ENCODE results near the gene ASH1L. TPM values are rescaled to one million over a fixed set of nuclear protein-coding genes. Genes with fewer than 3 reads are reported as not detected.
"Not testable (repeated sequence)": the region's sequence is repeated elsewhere in the genome, so short reads cannot be mapped to it uniquely, and the experiment has no call there.

Gene ASH1L
- total RNA-seq, 4 donors from 2014 or later, result 55.6 to 81.3 (median 75.0) TPM

- Histone ChIP-seq H3K9me3 (no peaks in the 10 kb centered on the region), H3K27ac (no peak overlapping the region), H3K4me3 (no peak overlapping the region), H3K27me3 (no peaks in the 10 kb centered on the region), H3K4me1 (peaks cover 0 to 4% (median 0%) of the 10 kb centered on the region in 3 donors), H3K36me3 (no peaks in the 10 kb centered on the region)
- WGBS, 2 donors (ENCODE audit: low coverage in 1 of 2), result 80 to 98% methylated on average over 1 to 4 of the region's 4 CpGs
- no peak for ATAC-seq
- TF ChIP-seq EP300 (IDR thresholded peaks at IDR 0.05) (no peak), CTCF (IDR thresholded peaks at IDR 0.05) (no peak), POLR2A (IDR thresholded peaks at IDR 0.05) (no peak), POLR2AphosphoS5 (IDR thresholded peaks at IDR 0.05) (no peak)
These were observed 75.1 kb downstream of the ASH1L start for GRCh38 chr1:155487541-155487940.

GRCh38 chr1:155486952-155487351 is 75.7 kb downstream of the ASH1L start:
- not testable (repeated sequence) for ATAC-seq, H3K4me3 ChIP-seq, H3K4me1 ChIP-seq, H3K36me3 ChIP-seq, H3K27me3 ChIP-seq, H3K9me3 ChIP-seq, H3K27ac ChIP-seq
- WGBS, 2 donors (ENCODE audit: low coverage in 1 of 2), result 85 to 100% methylated on average over 1 to 6 of the region's 6 CpGs

DNA sequence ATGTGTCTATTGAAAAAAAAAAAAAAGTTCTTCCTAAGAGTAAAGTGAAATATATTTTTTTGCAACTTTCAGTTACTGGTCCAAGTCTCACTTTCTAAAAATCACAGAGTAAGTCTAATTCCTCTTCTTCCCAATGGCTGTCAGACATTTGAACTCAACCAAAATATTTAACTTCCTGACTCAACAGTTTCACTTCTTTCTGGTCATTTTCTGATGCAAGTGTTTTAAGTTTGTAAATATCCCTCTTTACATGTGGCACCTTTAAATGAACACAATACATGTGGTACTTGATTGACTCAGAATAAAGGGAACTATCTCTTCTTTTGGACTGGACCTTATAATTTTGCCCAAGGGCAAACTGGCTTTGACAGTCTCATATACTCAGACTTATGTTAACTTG is 76.7 kb downstream of the ASH1L start:
- TF ChIP-seq POLR2AphosphoS5 (IDR thresholded peaks at IDR 0.05), result no peak
- no peak for TF ChIP-seq CTCF (IDR thresholded peaks at IDR 0.05)
- TF ChIP-seq EP300 (IDR thresholded peaks at IDR 0.05), result no peak
- TF ChIP-seq POLR2A (IDR thresholded peaks at IDR 0.05), result no peak
- Histone ChIP-seq H3K4me1 (peaks cover 0 to 15% (median 6%) of the 10 kb centered on the region in 3 donors), H3K4me3 (no peak overlapping the region), H3K36me3 (peaks cover 0 to 11% of the 10 kb centered on the region in 2 donors), H3K9me3 (no peaks in the 10 kb centered on the region), H3K27me3 (no peaks in the 10 kb centered on the region), H3K27ac (no peak overlapping the region)
- no peak for ATAC-seq

- Histone ChIP-seq H3K9me3 (no peaks in the 10 kb centered on the region), H3K36me3 (peaks cover 0 to 18% of the 10 kb centered on the region in 2 donors), H3K27ac (no peak overlapping the region), H3K4me1 (peaks cover 0 to 15% (median 6%) of the 10 kb centered on the region in 3 donors), H3K4me3 (no peak overlapping the region), H3K27me3 (no peaks in the 10 kb centered on the region)
- WGBS, 2 donors (ENCODE audit: low coverage in 1 of 2), result 94 to 95% methylated on average over 4 of the region's 4 CpGs
- TF ChIP-seq POLR2AphosphoS5 (IDR thresholded peaks at IDR 0.05) (no peak), POLR2A (IDR thresholded peaks at IDR 0.05) (no peak), EP300 (IDR thresholded peaks at IDR 0.05) (no peak)
- no peak for ATAC-seq
These were observed 77.4 kb downstream of the ASH1L start for GRCh38 chr1:155485222-155485621.

- 45 to 50% methylated on average over 1 to 2 of the region's 2 CpGs for WGBS, 2 donors (ENCODE audit: low coverage in 1 of 2)
- H3K27me3 ChIP-seq, result no peaks in the 10 kb centered on the region
- no peak overlapping the region for H3K27ac ChIP-seq
- peaks cover 0 to 26% of the 10 kb centered on the region in 2 donors for H3K36me3 ChIP-seq
- ATAC-seq, result no peak
- H3K9me3 ChIP-seq, result no peaks in the 10 kb centered on the region
- no peak overlapping the region for H3K4me3 ChIP-seq
- peaks cover 0 to 13% (median 6%) of the 10 kb centered on the region in 3 donors for H3K4me1 ChIP-seq
- TF ChIP-seq EP300 (IDR thresholded peaks at IDR 0.05), result no peak
- no peak for TF ChIP-seq CTCF (IDR thresholded peaks at IDR 0.05)
- no peak for TF ChIP-seq POLR2A (IDR thresholded peaks at IDR 0.05)
These were observed 80.8 kb downstream of the ASH1L start for GRCh38 chr1:155481741-155482241.

DNA sequence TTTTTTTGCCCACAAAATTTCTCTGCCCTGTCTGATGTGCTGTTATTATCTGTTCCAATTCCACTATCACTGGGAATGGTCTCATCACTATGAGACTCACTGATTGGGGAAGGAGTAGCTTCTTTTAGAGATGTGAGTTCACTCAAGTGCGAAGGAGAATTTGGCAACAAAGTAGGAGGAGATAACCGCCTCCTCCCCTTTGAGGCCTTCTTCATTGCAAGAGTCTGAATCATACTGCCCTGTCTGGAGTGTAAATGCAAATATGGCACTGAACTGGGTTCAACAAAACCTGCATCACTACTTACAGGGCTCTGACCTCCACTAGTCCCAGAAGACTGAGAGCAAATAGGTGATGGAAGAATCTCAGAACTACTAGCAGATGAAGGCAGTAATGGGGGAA is 83.4 kb downstream of the ASH1L start:
- WGBS, 2 donors (ENCODE audit: low coverage in 1 of 2), result 70 to 100% methylated on average over 1 to 2 of the region's 2 CpGs
- H3K4me3 ChIP-seq, result no peak overlapping the region
- no peaks in the 10 kb centered on the region for H3K9me3 ChIP-seq
- H3K27me3 ChIP-seq, result no peaks in the 10 kb centered on the region
- peaks cover 0 to 34% of the 10 kb centered on the region in 2 donors for H3K36me3 ChIP-seq
- no peak for ATAC-seq
- no peak overlapping the region for H3K27ac ChIP-seq
- no peak for TF ChIP-seq POLR2A (IDR thresholded peaks at IDR 0.05)
- TF ChIP-seq CTCF (IDR thresholded peaks at IDR 0.05), result no peak
- no peak for TF ChIP-seq POLR2AphosphoS5 (IDR thresholded peaks at IDR 0.05)
- no peak for TF ChIP-seq EP300 (IDR thresholded peaks at IDR 0.05)
- H3K4me1 ChIP-seq, result peaks cover 0 to 24% (median 6%) of the 10 kb centered on the region in 3 donors
